Pancreas (tissue), 10 donors: Measurements from ENCODE around the gene CRB3. TPM values are rescaled to one million over a fixed set of nuclear protein-coding genes. Genes with fewer than 3 reads are reported as not detected.

Source experiments
- ATAC-seq, 4 donors: fragments of 200-7000 bp; cut with Tn5 transposase; one replicate each; pipeline versions ENCODE4 v1.8.0 to v1.9.1; 2020; ENCODE audit warnings: mild to moderate bottlenecking in 4 of 4, moderate library complexity in 4 of 4
- DNase-seq, 6 donors: peaks; one replicate each; pipeline ENCODE4 v3.0.0-alpha.2; 2020
- FAIRE-seq: peaks from 2 replicates; lab custom pipeline; 2012; peaks lifted over from hg19 to GRCh38; lab: Jason Lieb, UNC
- H3K27ac ChIP-seq, 4 donors: fragments of 200-600 bp; sonication (generic); 1 replicate in 3 of 4; 2 replicates in 1 of 4; pipeline versions ENCODE4 v1.5.0 to v1.8.0; 2020
- H3K27me3 ChIP-seq, 4 donors: fragments of 200-600 bp; one replicate each; pipeline ENCODE4 v1.8.0; 2021
- H3K36me3 ChIP-seq, 3 donors: fragments of 200-600 bp; sonication (generic) in 1 of 3; one replicate each; pipeline versions ENCODE4 v1.5.0 to v1.8.0; 2020 to 2021
- H3K4me1 ChIP-seq, 3 donors: fragments of 200-600 bp; one replicate each; pipeline ENCODE4 v1.8.0; 2021
- H3K4me3 ChIP-seq, 4 donors: fragments of 200-600 bp; sonication (generic) in 2 of 4; one replicate each; pipeline versions ENCODE4 v1.5.0 to v1.8.0; 2020 to 2021
- H3K9me3 ChIP-seq, 4 donors: fragments of 200-600 bp; one replicate each; pipeline ENCODE4 v1.8.0; 2021
- CTCF ChIP-seq, 4 donors: fragments of 200-600 bp; sonication (generic) in 3 of 4; IDR thresholded peaks; one replicate each; pipeline versions ENCODE4 v1.5.0 to v1.8.0; 2021; ENCODE audit warnings: antibody characterized with exemption in 4 of 4
- WGBS, 2 donors: extraction: QIAGEN DNeasy Blood & Tissue Kit; methylation state at CpG; one replicate each; pipeline ENCODE4 v1.1.7; 2013; 5-methylcytosine and 5-hydroxymethylcytosine counted together
- intact Hi-C, 3 donors: fragments of 100-400 bp; cut with DNase I; formaldehyde crosslinking; loops; one replicate each; pipeline versions ENCODE4 v1.11.1 to v1.14.2; 2022
- polyA plus RNA-seq, 2 donors: library from polyadenylated mRNA; stranded (reverse); fragments of 200-250 nt; gene quantifications; one replicate each; pipeline ENCODE4 v1.2.3, GENCODE V29; 2013
- total RNA-seq, 6 donors: library from RNA; stranded (reverse); fragmentation: NEBNext Ultra II Directional in 4 of 6; extraction: Animal tissue kit (Norgen Biotek cat#: 25700) in 4 of 6; gene quantifications; one replicate each; pipeline versions ENCODE4 v1.2.1 to v1.2.4, GENCODE V29; 2021 to 2023
- donor health status: healthy with polysubstance abuse.
- donor health status: DM: no; HTN: no; CAD: no; lungs with moderate emphysema.
- donor health status: DM: no; HTN: no; CAD: no.
- donor health status: control.
- donor health status: control.
- donor health status: Bipolar disorder and iron deficiency.
- donor health status: DM: yes; HTN: yes; CAD: no.
- donor health status: DM: no; HTN: no; CAD: no.
- donor health status: DM: no; HTN: no; CAD: no.
- donor health status: DM: yes; HTN: yes; CAD: no.

Gene CRB3
- total and polyA plus RNA-seq, 8 donors: 22.0 to 37.7 (median 27.7) TPM

DNA sequence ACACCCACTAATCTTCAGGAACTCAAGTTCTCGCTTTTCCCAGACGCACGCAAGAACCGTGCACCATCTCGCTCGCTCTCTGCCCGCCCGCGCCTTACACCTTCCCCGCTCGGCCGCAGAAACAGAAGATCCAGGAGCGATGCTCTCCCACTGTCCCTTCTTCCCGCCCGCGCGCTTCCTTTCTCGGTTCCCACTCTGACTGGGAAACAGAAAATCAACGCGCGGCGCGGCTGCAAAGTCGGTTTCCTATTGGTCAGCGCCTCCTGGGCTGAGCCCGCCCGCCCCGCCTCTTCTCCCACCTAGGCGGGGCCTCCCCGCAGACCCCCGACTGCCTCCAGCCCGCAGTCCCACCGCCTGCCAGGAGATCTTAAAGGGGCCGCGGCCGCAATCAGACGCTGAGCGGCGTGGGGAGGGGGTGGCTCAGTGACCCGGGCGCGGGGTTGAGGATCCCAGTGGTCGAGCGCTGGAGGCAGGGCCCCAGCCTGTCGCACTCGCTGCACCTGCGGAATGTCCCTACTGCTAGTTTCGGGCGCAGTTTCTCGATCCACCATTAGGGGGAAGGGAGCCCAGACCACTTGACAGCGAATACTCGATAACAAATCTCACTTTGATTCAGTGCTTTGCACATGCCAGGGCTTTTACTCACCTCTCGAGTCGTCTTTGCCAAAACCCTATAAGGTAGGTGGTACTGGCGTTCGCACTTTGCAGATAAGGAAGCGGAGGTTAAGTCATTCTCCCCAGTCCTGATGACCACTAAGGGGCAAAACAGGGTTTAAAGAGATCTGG, 3.8 kb upstream of the CRB3 start:
- TF ChIP-seq CTCF (IDR thresholded peaks at IDR 0.05): peak; percentile 42 to 62 (median 44)
- 0 to 1% methylated on average over 57 of the region's 57 CpGs for WGBS, 2 donors
- Histone ChIP-seq H3K4me3 (peak overlapping the region; percentile 63 to 83 (median 75)), H3K36me3 (no peaks in the 10 kb centered on the region), H3K27me3 (no peaks in the 10 kb centered on the region), H3K27ac (peak overlapping the region; percentile 77 to 98 (median 94)), H3K4me1 (peaks cover 0 to 2% (median 0%) of the 10 kb centered on the region in 3 donors), H3K9me3 (no peaks in the 10 kb centered on the region)
- FAIRE-seq (peak; percentile 93), DNase-seq (peak; percentile 95 to 98 (median 97)), ATAC-seq (peak; percentile 79 to 90 (median 83))
- intact Hi-C loops: no loop called here

DNA sequence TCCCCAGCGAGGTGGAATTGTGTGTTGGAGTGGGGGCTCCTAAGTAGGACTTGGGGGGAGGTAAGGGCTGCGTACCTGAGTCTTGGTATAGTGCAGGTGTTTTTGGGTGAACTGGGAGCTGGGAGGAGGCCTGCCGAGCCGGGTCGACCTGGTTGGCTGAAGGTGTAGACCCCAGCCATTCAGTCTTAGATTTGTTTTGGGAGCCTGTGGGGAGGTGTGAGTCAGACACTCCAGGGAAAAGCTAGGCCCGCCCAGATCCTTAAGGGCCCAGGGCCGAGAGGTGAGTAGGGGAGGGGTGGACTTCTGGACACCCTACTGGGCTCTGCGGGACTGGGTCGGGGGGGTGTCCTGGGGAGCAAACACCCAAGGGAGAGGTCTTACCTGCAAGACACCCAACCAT, 935 bp downstream of the CRB3 start:
- peaks cover 0 to 11% (median 0%) of the 10 kb centered on the region in 3 donors for H3K36me3 ChIP-seq
- no peak for TF ChIP-seq CTCF (IDR thresholded peaks at IDR 0.05)
- peak overlapping the region in 3 of 4 donors; percentile 62 to 94 (median 71) for H3K4me3 ChIP-seq
- H3K9me3 ChIP-seq: no peaks in the 10 kb centered on the region
- peak overlapping the region in 2 of 4 donors; percentile 95 to 96 for H3K27ac ChIP-seq
- intact Hi-C loops: no loop called here
- no peak for ATAC-seq
- H3K4me1 ChIP-seq: peaks cover 0 to 6% (median 4%) of the 10 kb centered on the region in 3 donors
- no peak for FAIRE-seq
- 6 to 8% methylated on average over 9 of the region's 9 CpGs for WGBS, 2 donors
- DNase-seq: no peak
- H3K27me3 ChIP-seq: no peaks in the 10 kb centered on the region

DNA sequence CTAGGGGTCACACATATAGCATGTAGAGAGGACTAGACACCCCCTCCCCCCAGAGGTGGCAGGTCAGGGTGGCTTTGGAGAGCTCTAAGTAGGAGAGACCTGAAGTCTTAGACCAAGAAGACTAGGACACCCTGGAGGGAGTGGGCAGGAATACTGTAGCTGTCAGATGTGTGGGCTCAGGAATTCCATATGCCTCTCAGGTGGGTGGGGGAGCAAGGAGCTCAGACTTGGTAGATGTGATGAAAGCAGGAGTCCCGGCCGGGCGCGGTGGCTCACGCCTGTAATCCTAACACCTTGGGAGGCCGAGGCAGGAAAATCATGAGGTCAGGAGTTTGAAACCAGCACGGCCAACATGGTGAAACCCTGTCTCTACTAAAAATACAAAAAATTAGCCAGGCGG, 1.6 kb downstream of the CRB3 start:
- intact Hi-C loops: no loop called here
- Histone ChIP-seq H3K9me3 (no peaks in the 10 kb centered on the region), H3K4me3 (no peak overlapping the region), H3K27me3 (no peaks in the 10 kb centered on the region), H3K27ac (no peak overlapping the region), H3K36me3 (peaks cover 0 to 11% (median 0%) of the 10 kb centered on the region in 3 donors), H3K4me1 (peaks cover 0 to 6% (median 4%) of the 10 kb centered on the region in 3 donors)
- FAIRE-seq: no peak
- TF ChIP-seq CTCF (IDR thresholded peaks at IDR 0.05): no peak
- DNase-seq: no peak
- no peak for ATAC-seq
- WGBS, 2 donors: 93 to 96% methylated on average over 8 of the region's 8 CpGs

GRCh38 chr19:6466526-6467248, 2.6 kb downstream of the CRB3 start:
- intact Hi-C loops: no loop called here
- ATAC-seq: no peak
- no peak for FAIRE-seq
- DNase-seq: no peak
- Histone ChIP-seq H3K4me3 (no peak overlapping the region), H3K4me1 (peaks cover 0 to 6% (median 4%) of the 10 kb centered on the region in 3 donors), H3K27ac (no peak overlapping the region), H3K27me3 (no peaks in the 10 kb centered on the region), H3K36me3 (peaks cover 0 to 11% (median 0%) of the 10 kb centered on the region in 3 donors), H3K9me3 (no peaks in the 10 kb centered on the region)
- TF ChIP-seq CTCF (IDR thresholded peaks at IDR 0.05): no peak
- 90 to 94% methylated on average over 18 to 21 of the region's 21 CpGs for WGBS, 2 donors
